HG03575 (cell line): ENCODE data around the gene R3HCC1L.
"Not testable (repeated sequence)": the region's sequence is repeated elsewhere in the genome, so short reads cannot be mapped to it uniquely, and the experiment has no call there.

Source experiments
- ATAC-seq: cut with Tn5 transposase; IDR thresholded peaks from one replicate; pipeline ENCODE4 v1.9.1; 2021; ENCODE audit not compliant: unreplicated experiment, insufficient number of reproducible peaks, low FRiP score; ENCODE audit errors: extremely low read depth

R3HCC1L gene

DNA sequence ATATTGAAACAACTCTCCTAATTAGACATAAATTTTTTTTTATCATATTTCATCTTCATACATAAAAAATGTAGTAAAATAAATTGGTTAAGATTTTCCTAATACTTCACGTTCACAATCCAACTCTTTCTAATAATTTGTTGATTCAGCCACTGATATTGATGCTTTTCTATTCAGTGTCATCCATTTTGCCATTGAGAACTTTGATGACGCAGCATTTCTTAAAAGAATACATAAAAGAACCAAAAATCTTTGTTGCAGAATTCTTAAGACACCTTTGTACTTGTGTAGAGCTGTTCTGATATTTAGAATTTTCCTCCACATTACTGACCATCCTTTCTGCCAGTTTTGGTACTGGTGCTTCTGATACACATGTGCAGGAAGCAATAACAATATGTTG lies 80.9 kb downstream of the R3HCC1L start:
- ATAC-seq: no peak

DNA sequence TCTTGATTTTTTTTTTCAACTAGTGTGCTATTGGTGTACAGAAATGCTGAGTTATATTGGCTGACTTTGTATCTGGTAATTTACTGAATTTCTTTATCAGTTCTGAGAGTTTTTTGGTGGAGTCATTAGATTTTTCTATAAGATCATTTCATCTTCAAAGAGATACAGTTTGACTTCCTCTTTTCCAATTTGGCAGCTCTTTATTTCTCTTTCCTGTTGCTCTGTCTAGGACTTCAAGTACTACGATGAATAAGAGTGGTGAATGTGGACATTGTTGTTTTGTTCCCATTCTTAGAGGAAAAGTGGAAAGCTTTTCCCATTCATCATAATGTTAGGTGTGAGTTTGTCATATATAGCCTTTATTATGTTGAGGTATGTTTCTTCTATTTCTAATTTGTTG lies 83.3 kb downstream of the R3HCC1L start:
- no peak for ATAC-seq

DNA sequence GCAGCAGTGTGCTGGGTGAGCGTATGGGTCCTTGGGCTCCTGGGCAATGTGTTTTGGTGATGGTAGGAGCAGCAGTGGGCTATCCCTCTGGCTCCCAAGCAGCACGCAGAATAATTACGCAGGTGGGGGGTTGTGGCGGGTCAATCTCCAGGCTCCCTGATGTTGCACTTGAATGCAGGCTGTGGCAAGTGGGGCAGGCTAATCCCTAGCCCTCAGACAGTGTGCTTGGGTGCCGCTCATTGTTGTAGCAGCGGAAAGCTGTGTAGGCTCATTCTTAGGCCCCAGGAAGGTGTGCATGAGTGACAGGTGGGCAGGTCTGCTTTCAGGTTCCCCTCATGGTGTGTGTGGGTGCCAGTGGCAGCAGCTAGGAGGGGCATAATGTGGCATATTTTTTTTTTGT lies 89.4 kb downstream of the R3HCC1L start:
- no peak for ATAC-seq

DNA sequence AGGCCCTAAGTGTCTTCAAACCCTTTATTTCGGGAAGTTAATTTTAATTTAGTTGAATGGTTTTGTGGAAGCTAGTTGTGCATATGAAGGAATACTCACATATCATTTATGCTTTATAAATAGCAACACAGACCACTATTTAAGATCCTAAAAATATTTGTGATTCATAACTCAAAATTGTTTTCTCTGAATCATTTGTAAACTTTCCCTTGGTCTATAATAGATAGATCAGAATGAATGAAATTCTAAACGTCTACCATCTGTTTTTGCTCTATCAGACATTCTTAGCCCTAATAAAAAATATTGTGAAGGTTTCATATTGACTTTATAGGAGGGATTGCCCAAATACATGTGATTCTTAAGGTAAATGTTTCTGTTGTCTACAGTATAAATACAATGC lies 90.1 kb downstream of the R3HCC1L start:
- no peak for ATAC-seq

DNA sequence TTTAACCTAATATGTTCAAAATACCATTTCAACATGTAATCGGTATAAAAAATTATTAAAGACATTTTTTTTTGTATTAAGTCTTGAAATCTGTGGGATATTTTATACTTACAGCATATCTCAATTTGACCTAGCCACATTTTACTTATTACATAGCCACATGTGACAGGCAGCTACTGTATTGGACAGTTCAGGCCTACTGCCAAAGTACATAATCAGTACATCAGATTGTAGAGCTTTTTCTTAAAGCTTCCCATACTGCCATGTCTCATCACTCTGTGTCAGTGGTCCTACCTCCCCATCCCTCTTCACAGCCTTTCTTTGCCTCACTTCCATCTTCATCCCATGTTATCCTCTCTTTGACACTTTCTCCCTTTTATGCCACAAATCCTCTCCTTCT lies 90.5 kb downstream of the R3HCC1L start:
- ATAC-seq: no peak

DNA sequence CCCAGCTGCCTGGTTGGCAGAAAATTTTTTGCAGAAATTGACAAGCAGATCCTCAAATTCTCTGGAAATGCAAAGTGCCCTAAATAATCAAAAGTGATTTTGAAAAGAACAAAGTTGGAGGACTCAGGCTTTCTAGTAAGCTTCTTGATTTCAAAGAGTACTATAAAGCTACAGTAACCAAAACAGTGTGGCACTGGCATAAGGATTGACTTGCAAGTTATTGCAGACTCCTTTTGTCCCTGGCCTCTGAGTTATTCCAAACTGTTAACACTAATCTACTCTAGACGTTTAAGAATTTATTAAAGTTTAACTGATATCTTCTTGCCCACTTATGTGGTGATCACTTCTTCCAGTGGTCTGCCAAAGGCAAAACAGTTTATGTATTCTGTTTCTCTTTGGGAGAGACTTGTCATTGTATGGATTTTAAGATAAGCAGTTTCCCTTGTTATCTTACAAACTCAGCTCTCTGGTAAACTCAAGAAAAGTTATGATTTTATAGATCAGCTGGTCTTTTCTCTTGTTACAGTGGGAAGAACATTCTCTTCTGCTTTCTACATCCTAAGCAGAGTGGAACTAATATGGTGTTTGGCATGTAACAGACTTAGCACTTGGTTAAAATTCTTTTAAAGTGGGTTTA lies 92.2 kb downstream of the R3HCC1L start:
- ATAC-seq: no peak

DNA sequence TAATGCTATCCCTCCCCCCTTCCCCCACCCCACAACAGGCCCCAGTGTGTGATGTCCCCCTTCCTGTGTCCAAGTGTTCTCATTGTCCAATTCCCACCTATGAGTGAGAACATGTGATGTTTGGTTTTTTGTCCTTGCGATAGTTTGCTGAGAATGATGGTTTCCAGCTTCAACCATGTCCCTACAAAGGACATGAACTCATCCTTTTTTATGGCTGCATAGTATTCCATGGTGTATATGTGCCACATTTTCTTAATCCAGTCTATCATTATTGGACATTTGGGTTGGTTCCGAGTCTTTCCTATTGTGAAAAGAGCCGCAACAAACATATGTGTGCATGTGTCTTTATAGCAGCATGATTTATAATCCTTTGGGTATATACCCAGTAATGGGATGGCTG lies 93.3 kb downstream of the R3HCC1L start:
- ATAC-seq: not testable (repeated sequence)

DNA sequence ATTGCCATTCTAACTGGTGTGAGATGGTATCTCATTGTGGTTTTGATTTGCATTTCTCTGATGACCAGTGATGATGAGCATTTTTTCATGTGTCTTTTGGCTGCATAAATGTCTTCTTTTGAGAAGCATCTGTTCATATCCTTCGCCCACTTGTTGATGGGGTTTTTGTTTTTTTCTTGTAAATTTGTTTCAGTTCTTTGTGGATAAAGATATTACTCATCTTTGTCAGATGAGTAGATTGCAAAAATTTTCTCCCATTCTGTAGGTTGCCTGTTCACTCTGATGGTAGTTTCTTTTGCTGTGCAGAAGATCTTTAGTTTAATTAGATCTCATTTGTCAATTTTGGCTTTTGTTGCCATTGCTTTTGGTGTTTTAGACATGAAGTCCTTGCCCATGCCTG lies 93.8 kb downstream of the R3HCC1L start:
- not testable (repeated sequence) for ATAC-seq

DNA sequence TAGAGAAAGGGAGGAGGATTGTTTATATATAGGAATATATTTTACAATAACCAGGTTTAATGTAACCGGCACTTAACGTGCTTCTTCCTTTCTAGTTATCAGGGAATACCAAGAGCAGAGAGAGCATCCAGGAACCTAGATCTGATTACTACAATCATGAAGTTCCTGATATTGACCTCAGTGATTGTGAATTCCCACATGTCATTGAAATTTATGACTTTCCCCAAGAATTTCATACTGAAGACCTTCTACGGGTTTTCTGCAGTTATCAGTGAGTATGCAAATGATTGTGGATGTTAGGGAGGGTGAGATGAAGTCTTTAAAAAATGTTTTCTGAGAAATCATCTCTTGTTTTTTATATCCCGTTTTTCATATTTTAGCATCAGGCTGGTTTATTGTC lies 97.0 kb downstream of the R3HCC1L start:
- no peak for ATAC-seq

DNA sequence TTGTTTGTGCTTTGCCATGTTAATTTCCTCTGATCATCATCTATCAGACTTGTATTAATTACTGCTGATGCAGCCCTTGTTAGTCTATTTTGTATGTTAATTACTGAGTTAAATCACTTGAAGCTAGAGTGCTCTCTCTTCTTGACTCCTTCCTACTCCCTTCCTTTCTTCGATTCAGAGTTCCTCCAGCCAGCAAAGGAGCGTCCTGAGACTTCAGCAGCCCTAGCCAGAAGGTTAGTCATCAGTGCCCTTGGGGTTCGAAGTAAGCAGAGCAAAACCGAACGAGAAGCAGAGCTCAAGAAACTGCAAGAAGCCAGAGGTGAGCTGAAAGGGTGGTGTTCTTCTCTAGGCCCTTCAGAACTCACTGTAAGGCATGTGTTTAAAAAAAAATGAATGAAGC lies 101.4 kb downstream of the R3HCC1L start:
- ATAC-seq: no peak

DNA sequence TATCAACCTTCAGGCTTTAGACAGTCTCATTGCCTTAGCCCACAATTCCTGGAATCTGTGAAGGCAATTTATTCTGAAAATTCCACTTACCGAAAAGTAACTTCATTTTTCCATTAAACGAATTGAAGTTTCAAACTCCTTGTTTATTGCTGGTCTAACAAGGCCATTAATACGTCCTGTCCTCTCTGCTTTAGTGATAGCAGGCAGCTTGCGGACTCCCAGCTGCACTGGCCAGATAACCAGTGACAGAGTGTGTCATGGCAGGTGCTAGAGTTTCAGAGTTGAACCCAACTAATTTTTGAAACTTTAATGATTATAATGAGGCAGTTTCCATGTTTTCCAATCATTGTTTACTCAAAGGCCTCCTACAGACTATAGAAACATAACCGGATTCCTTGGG lies 102.4 kb downstream of the R3HCC1L start:
- ATAC-seq: no peak

DNA sequence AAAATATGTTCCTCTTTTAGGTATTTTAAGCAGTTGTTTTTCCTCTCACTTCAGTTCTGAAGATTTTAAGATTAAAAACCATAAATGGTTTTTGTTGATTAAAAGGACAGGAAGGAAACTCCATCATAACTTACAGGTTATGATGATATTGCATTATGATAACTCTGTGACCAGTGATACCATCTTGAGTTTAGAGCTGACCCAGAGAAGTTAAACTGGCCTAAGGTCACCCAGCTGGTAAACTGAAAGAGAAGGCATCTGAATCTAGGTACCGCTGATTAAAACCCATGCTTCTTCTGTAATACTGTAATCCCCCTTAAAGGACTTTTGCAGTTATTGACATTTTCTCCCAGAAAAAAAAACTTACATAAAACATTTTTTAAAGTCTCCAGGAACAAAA lies 103.9 kb downstream of the R3HCC1L start:
- ATAC-seq: no peak

DNA sequence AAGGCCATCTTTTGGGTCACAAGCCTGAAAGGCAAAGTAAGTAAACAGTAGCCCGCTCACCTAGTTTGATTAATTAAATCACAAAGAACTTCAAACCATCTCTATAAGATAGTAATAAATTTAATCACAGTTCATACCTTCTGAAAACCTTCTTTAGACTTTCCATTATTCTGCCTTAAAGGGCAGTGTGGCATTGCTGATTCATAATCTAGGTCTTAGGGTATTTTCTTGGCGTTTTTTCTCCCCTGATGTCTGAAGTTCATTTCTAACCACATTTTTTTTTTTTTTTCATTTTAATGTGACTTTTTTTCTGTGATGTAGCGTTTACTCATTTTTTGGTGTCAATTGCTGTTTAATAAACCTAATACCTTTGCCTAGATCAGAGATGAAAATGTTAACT lies 106.1 kb downstream of the R3HCC1L start:
- ATAC-seq: no peak

DNA sequence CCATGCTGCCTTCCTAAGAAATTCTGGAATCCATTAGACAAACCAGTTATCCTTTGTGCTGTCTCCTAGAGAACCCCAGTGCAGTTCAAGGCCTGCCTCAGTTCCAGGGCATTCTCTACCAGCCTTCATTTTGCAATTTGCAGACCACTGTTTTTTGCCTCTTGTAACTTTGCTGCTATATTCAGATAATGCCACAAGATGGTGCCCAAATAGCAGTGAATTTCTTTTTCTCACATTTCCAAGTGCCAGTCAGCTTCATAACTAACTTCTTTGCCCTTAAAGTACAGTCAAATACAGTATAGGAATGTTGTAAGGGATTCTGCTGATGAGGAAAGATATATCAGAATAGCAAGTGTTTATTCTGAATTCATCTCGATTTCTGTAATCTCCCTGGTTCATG lies 108.4 kb downstream of the R3HCC1L start:
- ATAC-seq: no peak

DNA sequence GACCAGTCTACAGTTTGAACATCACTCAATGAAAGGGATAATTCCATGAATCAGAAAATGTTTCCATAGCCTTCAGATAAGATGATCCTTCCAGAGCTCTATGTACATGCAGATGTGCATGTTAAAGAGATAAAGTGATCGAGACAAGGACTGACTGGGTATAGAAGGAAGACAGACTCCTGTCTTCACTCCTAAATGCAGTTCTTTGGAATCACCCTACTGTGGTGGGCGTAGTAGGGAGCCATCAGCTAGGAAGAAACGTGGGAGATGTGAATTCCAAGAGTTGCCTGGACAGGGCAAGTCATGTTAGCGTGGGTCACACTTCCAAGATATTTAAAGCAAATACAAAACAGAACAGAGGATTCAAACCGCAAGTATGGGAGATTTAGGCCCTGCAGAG lies 109.7 kb downstream of the R3HCC1L start:
- ATAC-seq: no peak

DNA sequence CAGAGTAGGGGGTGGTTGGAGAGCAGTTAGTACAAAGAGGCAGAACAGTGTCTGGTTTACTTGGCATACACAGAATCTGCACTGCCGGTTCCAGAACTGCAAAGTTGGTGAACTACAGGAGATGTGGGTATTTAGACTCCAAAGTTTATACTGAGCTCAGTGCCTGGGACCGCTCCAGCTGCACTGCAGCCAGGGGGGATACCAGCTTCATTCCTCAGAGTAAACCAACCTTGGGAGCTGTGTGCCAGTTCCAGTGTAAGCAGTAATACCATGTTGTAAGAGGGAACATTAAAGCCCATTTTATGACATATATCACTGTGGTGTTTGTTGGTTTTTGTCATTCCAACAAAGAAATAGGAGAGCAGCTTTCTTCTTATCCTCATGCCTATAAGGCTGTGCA lies 110.1 kb downstream of the R3HCC1L start:
- ATAC-seq: no peak

DNA sequence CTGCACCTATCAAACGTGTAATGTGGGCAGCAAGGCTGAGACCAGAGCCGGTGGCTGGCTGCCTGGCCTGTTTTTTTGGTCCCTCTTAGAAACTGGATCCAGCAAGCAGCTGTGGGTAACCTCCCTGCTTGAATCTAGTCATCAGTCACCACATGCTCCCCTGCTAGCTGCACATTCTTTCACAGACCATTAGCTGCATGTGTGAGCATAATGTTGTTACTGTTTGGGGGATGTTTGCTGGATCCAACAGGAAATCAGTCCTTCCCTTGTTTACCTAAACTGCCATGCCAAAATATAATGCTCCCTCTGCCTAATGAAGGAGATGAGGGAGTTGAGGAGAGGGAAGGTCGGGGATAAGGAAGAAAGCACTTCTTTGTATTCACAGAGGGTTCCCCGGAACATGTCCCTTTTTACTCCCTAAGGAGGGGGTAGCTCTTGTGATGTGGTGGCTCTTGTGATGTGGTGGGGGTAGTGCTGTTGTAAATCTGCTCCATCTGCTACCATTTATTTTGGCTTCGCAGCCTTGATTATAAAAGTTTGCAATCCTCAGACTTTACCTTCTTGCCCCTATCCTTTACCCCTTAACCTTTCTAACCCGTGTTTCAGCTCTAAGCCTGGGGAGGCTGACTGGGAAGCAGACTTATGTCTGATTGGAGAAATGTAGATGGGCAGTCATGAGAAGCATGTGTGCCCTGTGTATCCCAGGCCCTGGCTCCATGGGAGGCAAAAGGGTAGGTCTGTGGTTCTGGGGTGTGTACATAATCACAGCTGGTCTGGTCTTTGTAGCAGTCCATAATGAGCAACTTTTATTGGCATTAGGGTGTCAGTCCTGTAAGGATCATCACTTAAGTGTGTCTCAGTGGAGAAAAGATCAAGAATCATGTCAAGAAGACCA lies 112.7 kb downstream of the R3HCC1L start:
- ATAC-seq: no peak

DNA sequence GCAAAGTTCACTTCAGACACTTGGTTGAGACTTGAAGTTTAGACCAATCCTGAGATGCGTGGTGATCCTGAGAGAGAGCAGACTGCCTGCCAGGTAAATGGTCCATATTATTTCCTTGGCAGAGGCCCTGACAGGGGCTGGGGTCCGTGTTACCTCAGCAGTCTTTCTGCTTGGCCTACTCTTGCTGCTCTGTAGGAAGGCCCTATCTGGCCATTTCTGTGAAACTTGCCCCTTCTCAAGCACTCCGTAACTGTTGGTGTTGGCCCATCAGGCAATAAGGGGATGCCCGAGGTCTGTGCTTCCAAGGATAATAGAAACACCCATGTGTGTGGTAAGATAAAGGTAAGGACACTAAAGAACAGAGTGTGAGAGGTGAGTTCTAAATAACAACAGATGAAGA lies 113.6 kb downstream of the R3HCC1L start:
- no peak for ATAC-seq

DNA sequence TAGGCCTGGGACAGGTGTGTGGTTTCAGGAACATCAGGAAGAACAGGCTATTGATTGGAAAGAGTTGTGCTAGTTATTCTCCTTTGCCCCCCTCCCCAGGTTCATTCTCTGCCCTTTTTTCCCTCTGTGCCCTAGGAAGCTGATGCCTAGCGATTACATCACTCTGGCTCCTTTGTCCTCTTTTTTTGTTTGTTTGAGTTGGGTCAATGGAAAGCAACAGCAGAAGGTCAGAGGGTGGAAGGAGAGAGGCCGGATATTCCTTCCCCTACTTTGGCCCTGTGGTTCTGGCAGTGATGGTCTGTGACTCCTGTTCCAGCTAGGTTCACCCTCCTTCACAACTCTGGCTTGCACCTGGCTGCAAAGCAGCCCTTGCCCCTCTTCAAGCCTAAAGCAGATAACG lies 114.7 kb downstream of the R3HCC1L start:
- no peak for ATAC-seq

DNA sequence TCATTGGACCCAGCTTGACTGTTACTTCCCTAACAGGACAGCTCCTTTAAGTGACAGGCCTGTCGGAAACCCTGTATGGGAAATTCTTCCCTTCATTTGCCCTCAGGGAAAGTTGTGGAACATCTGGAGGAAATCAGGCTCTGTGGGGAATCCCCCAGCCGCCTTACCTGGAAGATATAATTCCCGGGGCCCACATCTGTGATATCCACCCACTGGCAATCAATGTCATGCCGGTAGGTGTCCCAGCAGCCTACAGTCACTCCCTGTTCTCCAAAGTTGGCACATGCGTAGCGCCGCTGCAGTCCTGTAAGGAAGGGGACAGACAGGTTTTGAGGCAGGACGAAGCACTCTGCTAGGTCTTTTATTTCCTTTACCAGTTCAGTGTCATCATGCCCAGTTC lies 116.9 kb downstream of the R3HCC1L start:
- no peak for ATAC-seq

DNA sequence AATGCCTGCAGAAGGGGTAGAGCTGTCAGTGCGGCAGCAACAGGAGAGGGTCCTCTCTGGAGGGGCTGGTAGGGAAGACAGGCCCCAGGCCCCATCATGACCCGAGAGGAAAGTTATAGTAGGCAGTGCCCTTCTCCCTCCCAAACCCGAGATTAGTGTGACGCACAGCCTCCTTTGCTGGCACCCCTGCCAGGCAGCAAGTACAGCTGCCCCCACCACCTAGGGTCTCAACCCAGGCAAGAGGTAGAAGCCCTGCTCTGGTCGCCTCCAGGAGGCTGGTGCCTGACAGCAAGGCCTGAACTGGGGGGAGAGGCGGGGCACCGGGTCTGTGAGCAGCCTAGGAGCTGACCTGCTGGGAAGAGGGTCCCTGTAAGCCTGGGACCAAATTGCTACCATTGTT lies 118.0 kb downstream of the R3HCC1L start:
- no peak for ATAC-seq
